ENCODE data around the gene EPB41L3.
"Not testable (repeated sequence)": the region's sequence is repeated elsewhere in the genome, so short reads cannot be mapped to it uniquely, and the experiment has no call there.

The EPB41L3 gene

DNA sequence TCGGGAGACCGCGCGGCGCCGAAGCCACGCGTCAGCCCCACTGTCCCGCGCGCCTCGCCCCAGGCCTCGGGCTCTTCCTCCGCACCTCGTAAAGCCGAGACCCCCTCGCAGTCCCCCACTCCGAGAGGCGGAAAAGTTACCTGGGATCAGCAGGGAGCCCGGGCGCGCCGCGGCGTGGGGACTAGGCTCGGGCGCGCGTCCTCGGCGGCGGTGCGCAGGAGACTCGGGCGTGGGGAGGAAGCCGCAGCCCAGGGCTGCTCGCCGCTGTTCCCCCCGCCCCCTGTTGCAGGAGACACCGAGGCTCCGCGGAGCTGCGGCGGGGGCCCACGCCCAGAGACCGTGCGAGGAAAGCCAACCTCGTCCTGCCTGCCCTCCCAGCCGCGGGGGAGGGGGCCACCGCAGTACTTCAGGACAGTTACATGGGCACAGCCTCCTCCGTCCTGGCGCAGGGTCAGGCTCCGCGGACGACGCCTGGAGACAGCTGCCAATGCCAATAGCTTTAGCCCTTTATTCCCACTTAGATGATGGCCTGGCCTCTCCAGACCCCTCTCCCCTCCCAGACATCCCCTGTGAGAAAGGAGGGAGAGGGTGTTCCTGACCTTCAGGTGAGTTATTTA is at the start of gene EPB41L3:
Gene EPB41L3 (minus strand): TSS at position 225 of the 617 bp plus-strand sequence. CDS start 54,814 bp downstream, outside the sequence.
- DNase-seq = no peak

DNA sequence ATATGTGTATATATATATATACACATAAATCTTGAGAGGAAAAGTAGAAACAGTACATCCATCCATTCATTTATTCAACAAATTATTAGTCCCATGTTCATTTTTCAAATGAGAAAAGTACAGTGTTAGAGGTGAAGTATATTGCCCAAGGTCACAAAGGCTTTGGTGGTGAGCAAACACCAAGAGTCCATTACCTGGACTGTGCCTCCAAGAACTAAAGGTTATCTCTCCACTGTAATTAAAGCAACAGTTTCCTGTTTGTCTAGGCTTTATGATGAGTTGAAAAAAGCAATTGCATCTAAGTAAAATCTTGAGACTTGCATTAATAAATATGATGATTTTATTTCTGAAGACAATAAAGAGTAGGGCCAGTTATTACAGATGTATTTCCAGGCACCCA is 44.7 kb upstream of the EPB41L3 start:
- DNase-seq = no peak

DNA sequence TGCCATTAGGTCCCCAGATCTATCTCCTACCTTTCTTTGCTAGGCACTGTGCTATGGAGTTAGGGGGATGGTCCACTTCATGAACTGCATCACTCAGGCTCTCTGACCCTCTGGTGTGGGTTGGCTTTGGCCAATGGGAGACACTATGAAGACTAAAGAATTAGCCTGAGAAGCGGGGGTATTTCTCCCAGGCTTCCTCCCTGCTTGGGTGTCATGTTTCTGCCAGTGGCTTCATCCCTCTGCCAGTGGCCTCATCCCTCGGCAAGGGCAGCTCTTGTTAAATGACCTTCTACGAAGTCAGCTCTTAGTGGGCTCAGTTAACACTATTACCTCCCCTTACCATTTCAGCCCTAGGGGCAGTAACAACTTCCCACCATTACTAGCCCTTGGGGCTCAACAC is 41.9 kb upstream of the EPB41L3 start:
- DNase-seq = no peak

DNA sequence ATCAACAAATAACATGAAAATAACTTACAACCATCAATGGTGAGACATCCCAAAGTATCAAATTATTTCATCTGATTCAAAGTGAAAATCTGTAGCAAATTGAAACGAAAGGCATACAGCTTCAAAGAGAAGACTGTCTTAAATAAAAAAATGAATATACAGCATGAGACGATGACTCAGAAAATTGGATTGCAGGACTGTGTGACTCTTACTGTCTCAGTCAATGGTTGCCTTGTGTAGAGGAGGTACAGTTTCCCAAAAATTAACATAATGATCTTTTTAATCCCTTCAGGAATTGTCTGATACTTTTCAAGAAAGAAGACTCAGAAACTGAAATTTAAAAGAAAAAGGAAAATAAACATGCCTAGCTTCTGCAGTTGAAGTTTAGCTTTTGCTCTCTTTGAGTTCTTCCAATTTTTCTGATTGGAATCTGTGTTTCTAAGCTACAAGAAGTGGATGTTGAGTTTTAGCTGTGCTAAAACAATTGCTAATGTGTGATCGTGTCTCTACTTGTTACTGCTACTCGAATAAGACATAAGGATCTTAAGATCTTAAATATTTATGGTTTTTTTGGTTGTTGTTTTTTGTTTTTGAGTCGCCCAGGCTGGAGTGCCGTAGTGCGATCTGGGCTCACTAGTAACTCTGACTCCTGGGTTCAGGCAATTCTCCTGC is 41.1 kb upstream of the EPB41L3 start:
- no peak for DNase-seq

DNA sequence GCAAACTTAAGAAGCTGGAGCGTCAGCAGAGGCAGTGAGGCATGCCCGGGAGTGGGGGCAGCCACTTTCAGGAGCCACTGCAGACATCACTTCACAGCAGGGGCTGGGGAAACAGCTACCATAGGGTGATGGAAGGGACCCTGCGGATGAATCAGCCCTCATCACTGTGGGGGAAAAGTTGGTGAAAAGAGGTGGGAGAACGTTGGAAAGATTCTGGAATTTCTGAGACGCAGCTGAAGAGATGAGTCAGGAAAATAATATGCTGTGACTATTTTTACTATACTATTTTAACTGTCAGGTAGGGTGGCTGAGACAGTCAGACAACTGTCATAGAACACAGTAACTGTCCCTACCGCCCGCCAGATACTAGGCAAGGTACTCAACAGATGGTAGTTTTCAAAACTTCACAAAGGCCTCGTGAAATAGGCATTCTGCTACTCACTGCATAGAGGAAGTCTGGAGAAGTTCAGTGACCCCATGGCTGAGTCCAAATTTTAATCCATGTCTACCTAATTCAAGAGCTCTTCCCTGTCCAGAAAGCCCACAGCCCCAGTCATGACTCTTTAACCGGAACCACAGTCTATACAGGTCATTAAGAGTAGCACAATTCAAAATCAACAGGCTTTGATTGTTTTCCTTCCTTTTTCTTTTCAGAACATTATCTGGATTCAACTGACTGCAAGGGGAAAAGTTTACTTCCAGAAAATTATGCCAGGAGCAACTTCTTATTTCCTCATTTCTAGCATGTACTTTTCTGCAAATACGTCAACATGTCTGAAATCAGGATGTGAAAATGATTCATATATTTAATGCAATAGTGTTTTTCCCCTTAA is 39.3 kb upstream of the EPB41L3 start:
- no peak for DNase-seq

DNA sequence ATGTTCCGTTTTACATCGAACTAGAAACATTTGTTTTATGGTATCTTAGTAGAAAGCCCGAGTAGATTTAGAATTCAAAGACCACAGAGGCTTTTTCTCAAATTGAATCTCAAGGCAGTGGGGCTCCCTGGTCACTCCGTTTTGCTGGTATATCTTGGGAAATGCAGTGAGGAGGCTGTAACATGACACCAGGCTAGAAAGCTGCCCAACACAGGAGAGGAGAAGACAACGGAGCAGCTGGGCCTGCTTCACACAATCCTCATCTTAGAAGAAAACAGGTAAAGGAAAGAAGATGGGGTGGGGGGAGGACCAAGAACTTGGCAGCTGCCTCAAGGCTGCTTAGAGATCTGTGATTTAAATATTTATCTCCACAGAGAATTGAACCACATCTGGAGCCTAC is 38.3 kb upstream of the EPB41L3 start:
- DNase-seq = no peak

DNA sequence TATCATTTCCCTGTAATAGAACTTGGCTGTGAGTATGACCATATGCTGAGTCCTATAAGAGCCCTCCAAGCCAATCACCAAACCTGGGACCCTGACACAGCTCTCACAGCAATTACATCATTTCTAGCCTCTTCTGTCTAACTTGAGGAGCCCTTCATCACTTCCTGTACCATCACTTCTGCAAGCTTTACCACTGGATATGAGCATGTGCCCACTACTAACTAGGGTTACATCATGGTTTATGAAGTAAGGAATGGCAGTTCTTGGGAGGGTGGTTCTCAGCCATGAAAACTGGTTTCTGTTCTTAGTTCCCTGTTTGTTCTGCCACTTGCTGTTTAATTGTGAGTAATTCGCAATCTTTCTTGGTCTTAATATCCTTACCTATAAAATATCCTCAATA is 31.0 kb upstream of the EPB41L3 start:
- no peak for DNase-seq

DNA sequence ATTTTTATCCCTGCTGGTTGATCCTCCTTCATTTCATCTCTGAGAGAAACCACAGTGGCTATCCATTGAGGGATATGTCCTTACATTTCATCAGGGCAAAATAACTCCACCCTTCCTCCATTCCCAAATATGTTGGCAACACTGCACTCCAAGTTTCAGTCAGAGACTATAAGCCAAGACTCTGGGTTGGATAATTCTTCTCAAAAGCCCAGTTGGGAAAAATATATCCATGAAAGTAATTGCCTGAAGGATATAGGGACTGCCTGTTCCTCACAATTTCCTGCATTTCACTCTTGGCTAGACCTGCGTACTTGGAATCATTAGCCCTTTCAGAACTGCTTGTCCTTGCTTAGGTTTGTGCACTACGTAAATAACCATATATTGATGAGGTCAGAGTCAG is 27.9 kb upstream of the EPB41L3 start:
- no peak for DNase-seq

DNA sequence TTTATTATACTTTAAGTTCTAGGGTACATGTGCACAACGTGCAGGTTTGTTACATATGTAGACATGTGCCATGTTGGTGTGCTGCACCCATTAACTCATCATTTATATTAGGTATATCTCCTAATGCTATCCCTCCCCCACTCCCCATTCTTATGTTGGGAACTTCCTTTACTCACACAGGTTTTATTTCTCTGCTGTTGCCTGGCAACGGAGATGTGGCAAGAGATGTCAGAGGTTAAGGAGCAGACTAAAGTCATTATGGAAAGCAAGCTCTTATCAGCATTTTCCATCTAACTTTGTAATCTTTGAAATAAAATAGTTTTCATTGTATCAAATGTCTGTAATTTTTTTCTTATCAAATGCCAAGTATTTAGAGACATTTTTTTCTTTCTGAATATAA is 26.8 kb upstream of the EPB41L3 start:
- not testable (repeated sequence) for DNase-seq

DNA sequence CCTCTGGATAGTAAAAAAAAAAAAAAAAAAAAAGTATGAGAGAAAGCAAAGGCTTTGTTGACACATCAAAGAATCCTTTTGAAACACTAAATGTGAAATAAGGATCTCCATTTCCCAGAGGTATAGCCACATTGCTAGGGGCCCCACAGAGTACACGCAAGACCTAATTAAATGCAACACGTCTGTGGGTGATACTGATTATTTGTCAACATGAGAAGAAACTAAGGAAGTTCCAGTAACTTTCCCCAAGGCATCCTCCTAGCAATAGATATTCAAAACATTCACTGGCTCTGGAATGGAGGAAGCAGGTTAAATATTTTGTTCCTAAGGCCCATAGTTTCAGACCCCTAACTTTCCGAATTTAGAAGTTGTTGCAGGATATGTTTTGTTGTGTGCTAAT is 24.6 kb upstream of the EPB41L3 start:
- no peak for DNase-seq

DNA sequence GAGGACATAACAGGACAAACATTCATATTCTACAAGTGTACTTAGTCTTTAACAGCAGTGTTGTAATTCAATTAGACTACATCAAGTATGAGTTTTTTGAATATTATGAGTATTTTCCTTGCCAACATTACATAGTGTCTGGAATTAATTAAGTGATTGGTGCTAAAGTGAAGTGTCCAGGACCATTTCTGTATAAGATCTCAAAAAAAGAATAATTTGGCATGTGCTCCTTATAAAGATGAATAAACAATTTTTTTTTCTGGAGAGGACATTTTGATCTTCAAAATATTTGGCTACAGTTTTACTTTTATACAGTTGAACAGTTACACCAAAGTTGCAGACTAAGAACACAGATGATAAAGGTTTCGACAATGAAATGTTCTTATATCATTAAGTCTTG is 15.1 kb upstream of the EPB41L3 start:
- no peak for DNase-seq

DNA sequence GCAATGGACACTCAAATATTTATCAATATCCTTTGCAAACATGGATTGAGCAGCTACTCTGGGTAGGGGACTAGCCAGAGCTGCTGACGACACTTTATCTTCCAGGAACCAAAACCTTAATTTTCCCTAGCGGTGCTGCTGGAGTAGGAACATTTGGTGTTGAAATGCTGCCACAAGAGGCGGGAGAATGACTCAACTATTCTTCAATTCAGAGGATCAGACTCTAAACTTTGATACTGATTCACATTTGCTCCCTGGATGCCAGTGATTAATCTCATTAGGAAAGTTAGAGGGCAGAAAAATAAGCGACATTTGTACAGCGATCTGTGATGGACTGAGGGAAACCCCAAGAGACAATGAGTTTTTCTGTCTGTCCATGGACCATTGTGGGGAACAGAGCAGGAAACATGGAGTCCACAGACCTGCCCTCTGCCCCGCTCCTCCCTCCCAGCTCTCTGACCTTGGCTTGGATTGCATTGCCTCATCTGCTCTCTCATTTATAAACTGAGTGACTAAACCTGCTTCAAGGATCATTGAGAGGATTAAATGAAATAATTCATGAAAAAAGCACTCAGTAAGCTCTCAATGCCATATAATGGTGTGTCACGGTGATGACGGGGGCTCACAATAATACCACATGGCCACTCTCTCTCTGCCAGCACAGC is 12.6 kb upstream of the EPB41L3 start:
- DNase-seq = no peak

DNA sequence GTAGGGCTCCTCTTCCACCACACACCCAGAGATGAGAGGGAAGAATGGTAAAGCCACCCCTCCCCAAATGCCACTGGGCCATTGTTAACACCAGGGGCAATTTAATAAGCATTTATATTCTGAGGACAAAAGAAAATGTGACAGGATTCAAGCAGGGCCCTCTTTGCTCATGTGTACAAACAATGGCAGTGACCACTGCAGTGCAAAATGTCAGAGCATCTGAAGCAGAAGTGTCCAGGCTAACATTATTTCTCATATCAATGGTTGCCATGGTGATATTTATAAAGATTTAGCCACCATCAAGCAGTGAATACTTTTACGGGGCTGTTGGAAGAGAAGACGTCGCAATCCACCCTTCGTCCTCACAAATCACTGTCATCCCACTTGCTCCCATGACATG is 10.8 kb upstream of the EPB41L3 start:
- DNase-seq = no peak

DNA sequence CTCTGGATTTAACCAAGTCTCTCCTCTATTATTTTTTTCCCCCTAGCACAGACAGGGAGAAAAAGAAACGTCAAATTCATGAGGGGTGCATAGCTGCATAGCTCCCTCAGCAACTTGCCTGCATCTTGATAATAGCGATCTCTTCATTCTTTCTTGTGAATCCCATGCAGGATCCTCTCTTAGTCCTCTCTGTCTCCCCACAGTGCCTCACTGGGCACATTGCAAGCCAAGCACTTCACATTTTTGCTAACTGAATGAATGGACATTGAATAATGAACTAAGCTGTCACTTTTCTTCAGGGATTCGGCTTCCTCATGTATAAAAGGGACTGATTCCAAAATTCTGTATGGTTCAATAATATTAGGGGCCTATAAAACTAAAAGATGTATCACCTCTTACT is 2.9 kb upstream of the EPB41L3 start:
- no peak for DNase-seq

DNA sequence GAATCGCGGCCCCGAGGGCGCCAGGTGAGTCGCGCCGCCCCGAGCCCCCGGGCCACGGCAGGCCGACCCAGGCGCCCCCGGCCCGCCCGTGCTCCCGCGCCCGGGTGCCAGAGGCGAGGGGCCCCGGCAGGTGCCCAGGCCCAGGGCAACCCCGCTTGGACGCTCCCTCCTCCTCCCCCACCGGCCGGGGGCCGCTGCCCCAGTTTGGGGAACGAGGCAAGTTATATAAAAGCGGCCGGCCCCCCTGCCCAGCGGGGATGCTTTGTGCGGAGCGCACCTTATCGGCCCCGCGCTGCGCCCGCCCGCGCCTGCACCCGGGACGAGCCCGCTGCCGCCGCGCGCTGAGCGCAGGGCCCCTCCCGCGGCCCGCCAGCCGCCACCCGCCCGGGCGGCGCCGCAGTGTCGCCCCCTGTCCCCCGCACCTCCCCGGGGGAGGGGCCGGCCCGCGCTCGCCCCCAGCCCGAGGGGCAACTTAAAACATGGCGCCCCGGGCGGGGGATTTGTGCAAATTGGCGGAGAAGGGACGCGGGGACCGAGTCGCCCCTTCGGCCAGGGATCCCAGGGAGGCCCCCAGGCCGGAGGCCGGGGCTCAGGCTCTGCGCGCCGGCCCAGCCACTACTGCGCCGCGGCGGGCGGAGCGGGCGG is 639 bp downstream of the EPB41L3 start:
- DNase-seq = no peak

DNA sequence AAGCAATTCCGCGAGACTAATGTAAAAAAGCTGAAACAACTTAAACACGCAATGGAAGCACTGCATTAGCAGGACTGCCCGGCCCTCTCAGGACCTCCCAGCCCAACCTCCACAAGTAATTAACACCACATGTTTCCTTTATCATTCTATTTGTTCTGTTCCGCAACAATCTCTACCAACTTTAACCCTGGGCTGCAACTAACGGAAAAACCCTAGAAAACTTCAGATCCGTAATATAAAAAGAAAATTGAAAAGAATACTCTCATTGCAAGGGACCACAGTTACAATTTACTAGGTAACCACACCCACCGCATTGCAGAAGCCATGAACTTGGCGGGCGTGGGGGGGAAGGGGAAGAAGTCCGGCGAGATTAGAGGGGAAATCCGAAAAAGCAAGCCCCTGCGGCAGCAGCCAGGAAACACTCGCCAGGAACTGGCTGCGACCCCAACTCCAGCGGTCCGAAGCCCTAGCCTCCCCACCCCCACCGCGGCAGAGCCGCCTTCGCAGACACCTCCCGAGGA is 1.2 kb downstream of the EPB41L3 start:
- DNase-seq = no peak

DNA sequence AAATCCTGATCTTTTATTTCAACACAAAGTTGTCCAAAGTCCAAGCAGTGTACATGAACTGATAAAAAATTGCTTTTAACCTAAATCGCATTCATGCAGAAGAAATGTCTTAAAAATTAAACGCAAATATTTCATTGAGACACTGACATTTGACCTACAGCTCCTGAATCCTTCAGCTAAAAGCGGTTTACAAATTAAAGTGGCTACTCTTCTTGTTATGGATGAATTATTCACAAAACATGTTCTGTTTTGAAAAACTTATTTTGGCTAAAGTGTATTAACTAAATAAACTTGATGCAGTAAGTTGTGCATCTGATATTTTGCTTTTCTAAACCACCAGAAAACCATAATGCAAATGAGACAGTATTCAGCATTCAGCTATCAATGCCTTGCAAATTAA is 2.2 kb downstream of the EPB41L3 start:
- DNase-seq = no peak

DNA sequence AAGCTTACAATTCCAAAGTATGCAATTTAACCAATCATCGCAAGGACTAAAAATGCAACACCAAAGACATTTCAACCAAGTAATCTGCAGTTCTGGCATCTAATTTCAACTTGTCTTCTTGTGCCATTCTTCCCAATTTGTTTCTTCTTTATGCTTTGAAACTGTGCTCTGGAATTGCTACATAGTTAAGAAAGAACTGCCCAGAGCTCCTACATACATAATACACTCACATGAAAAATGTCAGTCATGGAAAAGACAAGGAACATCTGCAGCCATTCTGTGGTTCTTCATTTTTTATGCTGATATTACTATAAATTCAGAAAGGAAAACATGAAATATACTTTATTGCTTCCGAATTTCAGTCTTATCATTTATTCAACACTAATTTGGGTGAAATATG is 4.4 kb downstream of the EPB41L3 start:
- DNase-seq = no peak

DNA sequence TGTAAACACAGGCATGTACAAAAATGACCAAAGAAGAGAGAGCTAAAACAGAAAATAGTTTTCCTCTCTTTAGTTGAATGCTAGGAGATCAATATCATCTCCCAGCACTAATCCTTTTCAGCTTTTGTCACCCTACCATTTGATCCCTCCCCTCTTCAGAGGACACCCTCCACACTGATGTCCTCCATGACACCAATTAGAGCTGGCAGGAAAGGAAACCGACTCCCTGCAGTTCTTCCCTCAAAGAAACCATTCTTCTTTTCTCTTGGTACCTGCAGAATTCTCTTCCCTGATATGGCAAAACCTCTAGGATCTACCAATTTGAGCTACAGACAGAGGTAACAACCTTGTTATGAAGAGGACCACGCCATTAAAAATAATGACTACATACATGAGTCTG is 5.3 kb downstream of the EPB41L3 start:
- DNase-seq = no peak

DNA sequence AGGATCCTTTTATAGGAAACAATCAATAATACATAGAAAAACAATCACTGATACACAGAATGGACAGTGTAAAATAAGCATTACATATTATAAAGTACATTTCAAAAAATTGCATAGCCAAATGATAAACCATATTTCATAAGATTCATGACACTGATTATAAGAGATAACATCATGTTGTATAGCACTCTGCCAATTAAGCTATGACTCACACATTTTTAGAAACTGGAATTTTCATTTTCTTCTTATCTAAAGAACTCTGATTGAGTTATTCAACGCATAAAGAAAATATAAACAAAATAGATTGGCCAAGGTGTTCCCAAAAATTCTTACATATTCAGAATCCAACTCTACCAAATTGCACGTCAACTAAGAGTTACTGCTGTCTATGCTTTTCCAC is 5.9 kb downstream of the EPB41L3 start:
- DNase-seq = no peak

DNA sequence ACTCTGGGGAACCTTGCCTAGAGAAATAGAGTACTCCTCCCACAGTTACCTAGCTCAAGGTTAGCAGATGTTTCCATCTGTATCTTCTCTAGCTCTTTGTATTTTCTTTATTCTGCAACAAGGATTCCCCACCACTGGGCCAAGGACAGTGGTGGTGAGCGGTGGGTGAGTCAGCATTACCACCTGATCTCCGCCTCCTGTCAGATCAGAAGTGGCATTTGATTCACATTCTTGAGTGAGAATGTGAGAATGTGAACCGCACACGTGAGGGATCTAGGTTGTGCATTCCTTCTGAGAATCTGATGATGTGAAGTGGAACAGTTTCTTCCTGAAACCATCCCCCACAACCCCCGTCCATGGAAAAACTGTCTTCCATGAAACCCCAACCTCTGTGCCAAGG is 9.0 kb downstream of the EPB41L3 start:
- DNase-seq = no peak

DNA sequence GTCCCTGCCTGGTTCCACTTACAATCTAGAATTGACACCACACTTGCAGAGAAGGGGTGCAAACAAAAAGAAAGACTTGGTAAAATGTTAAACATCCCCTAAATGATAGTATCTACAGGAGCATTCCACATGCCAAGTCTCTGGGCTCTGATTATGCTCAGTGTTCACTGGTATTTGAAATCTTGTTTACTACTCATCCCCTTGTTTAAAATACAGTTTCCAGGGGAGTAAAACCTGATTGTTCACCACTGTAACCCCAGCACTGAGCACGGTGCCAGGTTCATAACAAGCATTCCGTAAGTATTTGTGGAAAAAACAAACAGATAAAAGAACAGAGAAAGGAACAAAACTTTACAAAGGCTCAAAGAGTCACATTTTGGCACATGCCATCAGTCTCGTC is 11.7 kb downstream of the EPB41L3 start:
- no peak for DNase-seq

DNA sequence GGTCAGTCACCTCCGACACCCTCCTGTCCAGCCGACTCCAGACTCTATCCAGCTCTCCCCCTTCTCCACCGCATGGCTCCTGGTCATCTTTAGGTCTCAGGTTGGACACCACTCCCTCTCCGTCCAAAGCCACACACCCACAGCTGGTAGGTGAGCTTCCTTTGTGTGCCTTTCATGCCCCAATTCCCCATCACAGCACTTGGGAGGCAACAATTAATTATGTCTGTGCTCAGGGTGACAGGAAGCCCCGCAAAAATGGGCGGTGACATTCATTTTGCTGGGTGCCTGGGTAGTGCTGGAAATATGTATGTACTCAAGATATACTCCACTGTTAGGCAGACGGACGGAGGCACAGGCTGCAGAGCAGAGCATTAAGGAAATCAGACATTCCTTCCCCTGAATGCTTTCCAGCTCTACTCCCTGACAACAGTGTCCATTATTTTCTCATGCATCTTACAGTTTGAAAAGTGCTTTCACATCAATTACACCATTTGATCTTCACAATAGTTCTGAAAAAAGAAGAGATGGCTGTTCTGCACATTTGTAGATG is 13.1 kb downstream of the EPB41L3 start:
- DNase-seq = no peak
